Measurements from ENCODE around the gene DHX35.
A peak's percentile ranks its signal among the peaks of the same experiment; 100 is the strongest.
"Not testable (repeated sequence)": the region's sequence is repeated elsewhere in the genome, so short reads cannot be mapped to it uniquely, and the experiment has no call there.

The DHX35 gene

DNA sequence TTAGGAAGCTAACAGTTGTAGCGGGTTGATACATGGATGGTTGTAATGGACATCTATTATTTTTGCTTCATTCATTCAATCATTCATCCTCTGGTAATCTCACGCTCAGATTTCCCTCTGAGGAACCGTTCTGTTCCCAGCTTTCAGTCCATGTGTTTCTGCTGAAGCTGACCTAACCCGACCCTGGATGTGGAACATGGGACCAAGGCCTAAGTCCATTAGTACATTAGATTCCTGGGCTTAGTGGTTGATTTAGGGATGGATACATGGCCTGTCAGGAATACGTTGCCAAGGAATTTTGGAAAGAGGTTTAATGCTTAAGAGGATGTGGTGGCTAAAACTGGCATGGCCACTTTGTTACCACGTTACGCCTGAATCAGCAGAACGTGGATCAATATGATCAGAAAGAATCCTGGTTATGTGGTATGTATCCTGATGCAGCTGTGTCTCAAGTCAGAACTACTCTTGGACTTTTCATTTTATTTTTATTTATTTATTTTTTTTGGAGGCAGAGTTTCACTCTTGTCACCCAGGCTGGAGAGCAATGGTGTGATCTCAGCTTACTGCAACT lies 4.1 kb upstream of the DHX35 start:
- Histone ChIP-seq H3K27ac (ENCODE audit: low read depth, low read length) (no peak overlapping the region), H3F3A (ENCODE audit: control insufficient read depth, insufficient read depth) (peaks cover 38% of the 10 kb centered on the region), H3K4me1 (ENCODE audit: control insufficient read depth, low read length) (peaks cover 12% of the 10 kb centered on the region), H3K79me2 (ENCODE audit: control insufficient read depth, low read length) (peaks cover 21% of the 10 kb centered on the region), H3K27me3 (ENCODE audit: control insufficient read depth, low read length) (no peaks in the 10 kb centered on the region), H3K4me2 (ENCODE audit: low read length) (no peak overlapping the region), H3K9me2 (replicated peaks; ENCODE audit: control insufficient read depth, low read length) (no peaks in the 10 kb centered on the region), H3K36me3 (ENCODE audit: control insufficient read depth, low read length) (peaks cover 13% of the 10 kb centered on the region), H4K20me1 (ENCODE audit: control insufficient read depth, insufficient read depth, low read depth, low read length) (no peaks in the 10 kb centered on the region), H3K9me3 (ENCODE audit: control insufficient read depth, insufficient read depth, low read length) (no peaks in the 10 kb centered on the region), H3K4me3 (ENCODE audit: low read length) (no peak overlapping the region)
- TF ChIP-seq, protein P1, sequence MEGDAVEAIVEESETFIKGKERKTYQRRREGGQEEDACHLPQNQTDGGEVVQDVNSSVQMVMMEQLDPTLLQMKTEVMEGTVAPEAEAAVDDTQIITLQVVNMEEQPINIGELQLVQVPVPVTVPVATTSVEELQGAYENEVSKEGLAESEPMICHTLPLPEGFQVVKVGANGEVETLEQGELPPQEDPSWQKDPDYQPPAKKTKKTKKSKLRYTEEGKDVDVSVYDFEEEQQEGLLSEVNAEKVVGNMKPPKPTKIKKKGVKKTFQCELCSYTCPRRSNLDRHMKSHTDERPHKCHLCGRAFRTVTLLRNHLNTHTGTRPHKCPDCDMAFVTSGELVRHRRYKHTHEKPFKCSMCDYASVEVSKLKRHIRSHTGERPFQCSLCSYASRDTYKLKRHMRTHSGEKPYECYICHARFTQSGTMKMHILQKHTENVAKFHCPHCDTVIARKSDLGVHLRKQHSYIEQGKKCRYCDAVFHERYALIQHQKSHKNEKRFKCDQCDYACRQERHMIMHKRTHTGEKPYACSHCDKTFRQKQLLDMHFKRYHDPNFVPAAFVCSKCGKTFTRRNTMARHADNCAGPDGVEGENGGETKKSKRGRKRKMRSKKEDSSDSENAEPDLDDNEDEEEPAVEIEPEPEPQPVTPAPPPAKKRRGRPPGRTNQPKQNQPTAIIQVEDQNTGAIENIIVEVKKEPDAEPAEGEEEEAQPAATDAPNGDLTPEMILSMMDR (IDR thresholded peaks at IDR 0.05; ENCODE audit: low read depth, low read length, poor library complexity, severe bottlenecking): no peak
- TF ChIP-seq EZH2phosphoT487 (IDR thresholded peaks at IDR 0.05; ENCODE audit: borderline replicate concordance, low read length): no peak

- not testable (repeated sequence) for H3K4me3 ChIP-seq (ENCODE audit: low read length); H4K20me1 ChIP-seq (ENCODE audit: control insufficient read depth, insufficient read depth, low read depth, low read length); H3K36me3 ChIP-seq (ENCODE audit: control insufficient read depth, low read length); H3K27ac ChIP-seq (ENCODE audit: low read depth, low read length); H3K9me3 ChIP-seq (ENCODE audit: control insufficient read depth, insufficient read depth, low read length); H3K27me3 ChIP-seq (ENCODE audit: control insufficient read depth, low read length); H3K9me2 ChIP-seq (replicated peaks; ENCODE audit: control insufficient read depth, low read length)
- peaks cover 29% of the 10 kb centered on the region for H3F3A ChIP-seq (ENCODE audit: control insufficient read depth, insufficient read depth)
- peak overlapping the region; percentile 91 for H3K4me2 ChIP-seq (ENCODE audit: low read length)
- peaks cover 43% of the 10 kb centered on the region for H3K79me2 ChIP-seq (ENCODE audit: control insufficient read depth, low read length)
- H3K4me1 ChIP-seq (ENCODE audit: control insufficient read depth, low read length): peaks cover 22% of the 10 kb centered on the region
Measured at GRCh38 chr20:38960187-38960687, 1.9 kb upstream of the DHX35 start.

DNA sequence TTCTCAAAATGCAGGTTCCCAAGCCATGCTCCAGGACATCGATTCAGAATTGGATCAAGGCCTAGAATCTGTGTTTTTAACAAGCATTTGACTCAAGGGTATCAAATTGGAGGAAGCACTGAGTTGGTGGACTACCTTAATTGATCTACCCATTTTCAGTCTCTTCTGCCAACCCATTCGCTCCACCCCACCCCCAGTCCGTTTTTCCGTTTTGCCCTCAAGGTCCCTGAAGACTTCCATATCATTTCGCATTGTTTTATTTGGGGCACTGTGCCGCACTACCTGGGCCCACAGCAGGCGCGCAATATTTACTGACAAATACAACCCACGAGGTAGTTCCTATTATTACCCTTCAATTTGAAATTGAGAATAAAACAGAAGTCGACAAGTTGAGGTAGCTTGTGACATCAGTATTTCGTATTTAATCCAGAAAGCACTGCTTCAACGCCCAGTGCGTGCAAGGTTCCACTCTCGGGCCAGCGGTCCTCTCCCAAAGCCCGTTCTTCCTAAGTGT lies 557 bp upstream of the DHX35 start:
- peaks cover 57% of the 10 kb centered on the region for H3K79me2 ChIP-seq (ENCODE audit: control insufficient read depth, low read length)

GRCh38 chr20:38962928-38963401 lies 821 bp downstream of the DHX35 start:
- Histone ChIP-seq H3K27me3 (ENCODE audit: control insufficient read depth, low read length) (no peaks in the 10 kb centered on the region), H3K4me2 (ENCODE audit: low read length) (peak overlapping the region; percentile 85), H4K20me1 (ENCODE audit: control insufficient read depth, insufficient read depth, low read depth, low read length) (no peaks in the 10 kb centered on the region), H3K4me1 (ENCODE audit: control insufficient read depth, low read length) (peaks cover 22% of the 10 kb centered on the region), H3K4me3 (ENCODE audit: low read length) (peak overlapping the region; percentile 73), H3K79me2 (ENCODE audit: control insufficient read depth, low read length) (peaks cover 66% of the 10 kb centered on the region), H3K9me3 (ENCODE audit: control insufficient read depth, insufficient read depth, low read length) (no peaks in the 10 kb centered on the region), H3F3A (ENCODE audit: control insufficient read depth, insufficient read depth) (peaks cover 15% of the 10 kb centered on the region; the same call in 1 of the 2 replicates), H3K9me2 (replicated peaks; ENCODE audit: control insufficient read depth, low read length) (no peaks in the 10 kb centered on the region), H3K36me3 (ENCODE audit: control insufficient read depth, low read length) (peaks cover 8% of the 10 kb centered on the region), H3K27ac (ENCODE audit: low read depth, low read length) (peak overlapping the region; percentile 80)
- no peak for TF ChIP-seq EZH2phosphoT487 (IDR thresholded peaks at IDR 0.05; ENCODE audit: borderline replicate concordance, low read length)
- TF ChIP-seq, protein P1 (IDR thresholded peaks at IDR 0.05; ENCODE audit: low read depth, low read length, poor library complexity, severe bottlenecking): no peak

More for the DNA sequence above, 557 bp upstream of the DHX35 start:
- Histone ChIP-seq H3K27ac (ENCODE audit: low read depth, low read length) (peak overlapping the region; percentile 80), H3K4me3 (ENCODE audit: low read length) (peak overlapping the region; percentile 73), H3K4me2 (ENCODE audit: low read length) (peak overlapping the region; percentile 91), H4K20me1 (ENCODE audit: control insufficient read depth, insufficient read depth, low read depth, low read length) (no peaks in the 10 kb centered on the region), H3K36me3 (ENCODE audit: control insufficient read depth, low read length) (peaks cover 8% of the 10 kb centered on the region), H3K9me3 (ENCODE audit: control insufficient read depth, insufficient read depth, low read length) (no peaks in the 10 kb centered on the region), H3F3A (ENCODE audit: control insufficient read depth, insufficient read depth) (peaks cover 22% of the 10 kb centered on the region), H3K27me3 (ENCODE audit: control insufficient read depth, low read length) (no peaks in the 10 kb centered on the region), H3K4me1 (ENCODE audit: control insufficient read depth, low read length) (peaks cover 22% of the 10 kb centered on the region), H3K9me2 (replicated peaks; ENCODE audit: control insufficient read depth, low read length) (no peaks in the 10 kb centered on the region)
- no peak for TF ChIP-seq EZH2phosphoT487 (IDR thresholded peaks at IDR 0.05; ENCODE audit: borderline replicate concordance, low read length)
- TF ChIP-seq, protein P1 (IDR thresholded peaks at IDR 0.05; ENCODE audit: low read depth, low read length, poor library complexity, severe bottlenecking): no peak

Data from DOHH2 (cell line).